SK-N-MC (cell line): Measurements from ENCODE around the gene SPAG6.

Source experiments
- EZH2 ChIP-seq: fragments of 200-600 bp; sonication (generic); IDR thresholded peaks from one replicate; pipeline ENCODE4 v1.6.1; 2017; ENCODE audit warnings: antibody characterized with exemption
- FOXP2 ChIP-seq: optimal IDR thresholded peaks from 2 replicates; pipeline ENCODE3; 2011; ENCODE audit warnings: mild to moderate bottlenecking, moderate library complexity; ENCODE audit not compliant: insufficient read depth; ENCODE audit errors: extremely low read length, control extremely low read depth
- POLR2AphosphoS5 ChIP-seq: IDR thresholded peaks from 2 replicates; pipeline ENCODE4 v1.6.1; 2012; ENCODE audit warnings: mild to moderate bottlenecking, low read depth, low read length, borderline replicate concordance

DNA sequence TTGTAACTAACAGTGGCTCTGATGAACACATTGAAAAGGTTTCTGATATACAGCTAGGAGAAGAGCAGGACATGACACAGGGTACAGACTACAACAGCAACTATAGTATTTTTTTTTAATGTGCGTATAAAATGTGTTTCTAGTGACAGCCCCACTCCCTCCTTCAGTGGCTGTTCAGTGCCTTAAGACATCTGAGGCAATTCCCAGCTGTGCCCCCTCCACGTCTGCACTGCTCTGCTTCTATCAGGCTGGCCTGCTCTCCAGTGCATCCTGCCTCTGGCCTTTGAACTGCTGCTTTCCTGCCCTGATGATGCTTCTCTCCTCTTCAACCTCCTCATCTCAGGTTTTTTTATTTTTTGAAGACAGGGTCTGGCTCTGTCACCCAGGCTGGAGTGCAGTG, 111.2 kb downstream of the SPAG6 start:
- TF ChIP-seq POLR2AphosphoS5 (no peak), EZH2 (no peak), FOXP2 (no peak)
